Osteocyte (in vitro differentiated cells): ENCODE measurements around the gene TLE5. TPM values are rescaled to one million over a fixed set of nuclear protein-coding genes. Genes with fewer than 3 reads are reported as not detected.

Experiments used
- DNase-seq: peaks from one replicate; pipeline ENCODE4 v3.0.0; 2021; ENCODE audit warnings: mixed read lengths; ENCODE audit not compliant: unreplicated experiment; ENCODE audit errors: extremely low spot score
- H3K27ac Mint-ChIP-seq: one replicate; pipeline ENCODE4 v1.8.0; 2021; ENCODE audit warnings: mild to moderate bottlenecking, mixed read lengths; ENCODE audit not compliant: unreplicated experiment
- H3K27me3 Mint-ChIP-seq: one replicate; pipeline ENCODE4 v1.8.0; 2021; ENCODE audit warnings: mixed read lengths; ENCODE audit not compliant: unreplicated experiment
- H3K36me3 Mint-ChIP-seq: one replicate; pipeline ENCODE4 v1.8.0; 2021; ENCODE audit warnings: mixed read lengths; ENCODE audit not compliant: unreplicated experiment
- H3K4me1 Mint-ChIP-seq: one replicate; pipeline ENCODE4 v1.8.0; 2021; ENCODE audit warnings: mixed read lengths; ENCODE audit not compliant: unreplicated experiment
- H3K4me3 Mint-ChIP-seq: one replicate; pipeline ENCODE4 v1.8.0; 2021; ENCODE audit warnings: mild to moderate bottlenecking, moderate library complexity, mixed read lengths; ENCODE audit not compliant: unreplicated experiment
- H3K9me3 Mint-ChIP-seq: one replicate; pipeline ENCODE4 v1.8.0; 2021; ENCODE audit warnings: mixed read lengths; ENCODE audit not compliant: unreplicated experiment
- CTCF ChIP-seq: fragments of 200-600 bp; sonication (generic); IDR thresholded peaks from 2 replicates; pipeline ENCODE4 v1.5.0; 2021; ENCODE audit warnings: antibody characterized with exemption, mild to moderate bottlenecking, moderate library complexity
- total RNA-seq: library from RNA; stranded (reverse); gene quantifications from 2 replicates; pipeline ENCODE4 v1.2.1, GENCODE V29; 2021

The TLE5 gene
- total RNA-seq, 1 donor from 2014 or later, result 366 TPM

DNA sequence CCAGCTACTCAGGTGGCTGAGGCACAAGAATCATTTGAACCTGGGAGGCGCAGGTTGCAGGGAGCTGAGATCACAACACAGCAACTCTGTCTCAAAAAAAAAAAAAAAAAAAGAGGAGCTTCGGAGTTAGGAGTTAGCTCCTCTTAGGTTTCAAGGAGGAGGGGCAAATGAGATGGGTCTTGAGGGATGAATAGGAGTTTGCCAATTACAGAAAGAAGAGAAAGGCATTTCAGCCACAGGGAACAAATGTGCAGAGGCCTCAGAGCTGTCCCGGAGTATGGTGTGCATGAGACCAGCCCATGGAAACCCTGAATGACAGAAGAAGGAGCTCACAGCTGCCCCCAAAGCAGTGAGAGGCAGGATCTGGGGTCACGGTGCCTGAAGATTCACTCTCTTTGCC is 57.8 kb downstream of the TLE5 start:
- Mint-ChIP-seq H3K9me3 (no peaks in the 10 kb centered on the region), H3K4me1 (no peaks in the 10 kb centered on the region), H3K27me3 (peaks cover 4% of the 10 kb centered on the region), H3K36me3 (no peaks in the 10 kb centered on the region), H3K27ac (no peak overlapping the region), H3K4me3 (no peak overlapping the region)
- DNase-seq, result no peak
- TF ChIP-seq CTCF, result no peak

GRCh38 chr19:3003046-3003445 is 59.2 kb downstream of the TLE5 start:
- Mint-ChIP-seq H3K36me3 (peaks cover 2% of the 10 kb centered on the region), H3K27ac (no peak overlapping the region), H3K4me1 (no peaks in the 10 kb centered on the region), H3K27me3 (peaks cover 4% of the 10 kb centered on the region), H3K4me3 (no peak overlapping the region), H3K9me3 (no peaks in the 10 kb centered on the region)
- DNase-seq, result no peak
- TF ChIP-seq CTCF, result no peak

Other genes with a start within 250 kb of the TLE5 start
- 7.1 and 7.4 TPM in 2 replicates for gene ZNF554, start 242.6 kb downstream of the TLE5 start, total RNA-seq
- 5.9 and 10.6 TPM in 2 replicates for gene ZNF555, start 221.0 kb downstream of the TLE5 start, total RNA-seq
- gene ZNF556, start 195.2 kb downstream of the TLE5 start, total RNA-seq, result not detected in 2 replicates
- 3.6 and 4.0 TPM in 2 replicates for gene ZNF57, start 161.6 kb downstream of the TLE5 start, total RNA-seq
- 4.0 and 4.9 TPM in 2 replicates for gene ZNF77, start 117.5 kb downstream of the TLE5 start, total RNA-seq
- gene TLE6, start 84.9 kb downstream of the TLE5 start, total RNA-seq, result 0.65 and 1.5 TPM in 2 replicates
- 13.2 and 14.9 TPM in 2 replicates for gene TLE2, start 33.2 kb downstream of the TLE5 start, total RNA-seq
- 65.5 and 69.9 TPM in 2 replicates for gene GNA11, start 31.9 kb upstream of the TLE5 start, total RNA-seq
- not detected in 2 replicates for gene GNA15, start 73.5 kb upstream of the TLE5 start, total RNA-seq
- not detected in 2 replicates for gene S1PR4, start 116.3 kb upstream of the TLE5 start, total RNA-seq
- 60.6 and 61.9 TPM in 2 replicates for gene NCLN, start 123.4 kb upstream of the TLE5 start, total RNA-seq
- gene CELF5, start 162.2 kb upstream of the TLE5 start, total RNA-seq, result 0.16 TPM in 1 of 2 replicates, not detected in the other